Fibroblast of skin of back (primary cell): ENCODE results near the gene RFTN1.

Source experiments
- DNase-seq: peaks from one replicate; pipeline ENCODE4 v3.0.0-alpha.2; 2013

RFTN1 gene

DNA sequence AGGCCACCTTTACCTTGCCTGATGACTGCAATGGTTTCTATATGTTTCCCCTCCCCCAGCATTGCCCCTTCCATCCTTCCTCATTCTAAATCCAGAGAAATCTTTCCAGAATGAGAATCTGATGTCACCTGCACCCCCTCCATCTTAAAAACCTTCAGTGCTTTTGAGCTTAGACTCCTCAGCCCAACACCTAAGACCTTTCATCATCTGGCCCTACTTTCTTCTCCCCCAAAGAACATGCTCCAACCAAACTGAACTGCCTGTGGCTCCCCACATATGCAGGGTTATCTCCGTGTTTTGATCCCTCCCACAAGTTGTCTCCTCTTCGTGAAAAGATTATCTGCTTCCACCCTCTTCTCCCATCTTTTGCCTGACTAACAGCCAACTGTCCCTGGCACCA lies 27.3 kb downstream of the RFTN1 start:
- no peak for DNase-seq

DNA sequence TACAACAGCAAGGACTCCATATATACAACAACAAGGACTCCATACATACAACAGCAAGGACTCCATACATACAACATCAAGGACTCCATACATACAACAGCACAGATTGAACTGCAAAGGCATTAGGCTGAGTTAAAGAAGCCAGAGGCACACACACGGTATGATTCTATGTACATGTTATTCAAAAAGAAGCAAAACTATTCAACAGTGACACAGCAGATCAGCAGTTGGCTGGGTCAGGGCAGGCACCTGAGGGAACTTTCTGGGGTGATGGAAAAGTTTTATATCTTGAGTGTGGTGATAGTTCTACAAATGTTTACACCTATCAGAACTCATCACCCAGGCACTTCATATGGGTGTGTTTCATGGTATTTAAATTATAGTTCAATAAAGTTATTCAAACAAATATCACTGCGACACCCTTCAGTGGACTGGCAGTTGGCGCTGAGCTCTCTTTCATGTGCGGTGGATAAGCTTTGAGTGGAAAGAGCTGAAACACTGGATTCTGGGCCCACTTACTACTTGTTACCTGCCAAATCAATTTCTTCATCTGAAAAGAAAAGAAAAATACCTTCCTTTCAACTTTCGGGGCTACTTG lies 28.0 kb downstream of the RFTN1 start:
- DNase-seq: no peak

DNA sequence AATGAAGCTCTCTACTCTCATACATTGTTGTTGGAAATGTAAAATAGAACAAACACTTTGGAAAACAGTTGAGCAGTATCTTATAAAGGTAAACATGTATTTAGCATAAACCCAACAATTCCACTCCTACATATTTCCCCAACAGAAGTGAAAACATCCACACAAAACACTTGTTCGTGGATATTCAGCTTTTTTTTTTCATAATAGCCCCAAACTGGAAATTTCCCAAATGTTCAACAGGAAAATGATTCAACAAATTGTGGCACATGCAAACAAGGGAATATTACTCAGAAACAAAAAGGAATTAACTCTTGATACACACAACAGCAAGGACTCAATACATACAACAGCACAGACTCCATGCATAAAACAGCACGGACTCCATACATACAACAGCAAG lies 28.5 kb downstream of the RFTN1 start:
- DNase-seq: no peak

DNA sequence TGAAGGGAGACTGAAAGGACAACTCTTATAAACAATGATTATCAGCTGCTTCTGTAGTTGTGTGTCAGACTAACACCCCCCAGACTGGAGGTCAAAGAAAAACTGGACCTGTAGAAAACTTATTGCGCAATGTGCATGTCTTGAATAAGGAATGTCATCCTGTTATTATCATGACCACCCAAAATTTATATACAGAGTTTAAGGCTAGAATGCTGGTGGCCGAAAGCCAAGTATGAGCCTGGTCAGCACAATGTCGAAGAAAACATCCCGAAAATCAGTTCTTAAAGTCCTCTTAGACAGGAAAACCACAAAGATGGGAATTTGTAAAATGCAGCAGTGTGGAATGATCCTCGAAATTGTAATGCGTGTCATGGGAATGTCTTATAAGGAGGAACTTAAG lies 29.3 kb downstream of the RFTN1 start:
- DNase-seq: peak; percentile 97

DNA sequence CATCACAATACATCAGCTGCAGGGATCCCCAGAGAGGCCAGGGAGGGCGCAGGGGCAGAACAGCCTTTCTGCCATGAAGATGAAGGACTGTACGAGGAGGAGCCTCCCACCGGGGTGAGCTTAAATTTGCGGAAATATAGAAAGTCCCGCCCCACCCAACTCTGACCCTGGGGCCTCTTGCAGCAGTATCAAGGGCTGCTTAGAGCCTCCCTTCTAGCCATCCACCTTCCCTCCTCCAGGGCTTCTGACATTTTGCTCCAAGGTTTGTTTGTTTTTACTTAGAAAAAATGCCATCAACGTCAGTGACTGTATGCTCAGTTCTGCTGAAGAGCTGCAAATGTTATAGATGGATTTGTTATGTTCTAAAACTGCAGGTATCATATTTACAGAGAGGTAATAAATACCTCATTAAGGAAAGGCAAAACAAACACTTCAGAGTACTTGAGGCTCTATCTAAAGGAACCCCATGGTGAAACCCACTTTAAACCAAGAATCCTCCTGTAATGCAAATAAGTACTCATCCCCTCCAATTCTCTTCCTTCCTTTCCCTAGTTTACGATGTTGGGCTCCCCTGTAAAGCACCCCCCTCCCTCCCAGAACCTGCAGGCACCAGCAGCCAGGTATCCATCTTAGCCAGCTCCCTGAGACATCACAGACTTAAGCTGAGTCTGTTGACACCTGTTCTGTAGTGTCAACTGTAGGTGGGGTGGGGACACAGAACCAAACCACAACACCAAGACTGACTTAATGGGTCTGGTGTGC lies 30.5 kb downstream of the RFTN1 start:
- no peak for DNase-seq

DNA sequence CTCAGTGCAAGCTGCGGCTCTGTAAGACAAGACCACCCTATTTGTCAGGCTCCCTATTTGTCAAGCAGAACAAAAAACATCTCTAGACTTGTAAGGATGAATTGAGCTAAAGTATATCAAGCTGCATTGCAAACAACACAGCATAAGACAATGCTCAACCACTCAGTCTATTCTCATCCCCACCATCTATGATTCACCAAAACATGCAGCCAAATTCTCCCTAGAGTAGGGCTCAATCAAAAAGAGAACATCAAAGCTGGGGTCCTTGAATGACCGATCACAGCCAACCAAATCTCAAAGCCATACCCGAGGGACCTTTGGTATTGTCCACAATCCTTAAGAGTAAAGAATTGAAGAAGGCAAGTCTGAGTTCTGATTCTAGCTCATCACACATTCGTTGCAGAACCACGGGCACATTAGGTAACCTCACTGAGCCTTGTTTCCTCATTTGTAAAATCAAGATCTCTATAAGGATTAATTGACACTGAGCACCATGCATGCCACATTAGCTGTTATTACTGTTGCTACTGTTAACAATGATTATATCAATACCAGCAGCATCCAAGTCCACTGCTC lies 31.2 kb downstream of the RFTN1 start:
- DNase-seq: no peak

DNA sequence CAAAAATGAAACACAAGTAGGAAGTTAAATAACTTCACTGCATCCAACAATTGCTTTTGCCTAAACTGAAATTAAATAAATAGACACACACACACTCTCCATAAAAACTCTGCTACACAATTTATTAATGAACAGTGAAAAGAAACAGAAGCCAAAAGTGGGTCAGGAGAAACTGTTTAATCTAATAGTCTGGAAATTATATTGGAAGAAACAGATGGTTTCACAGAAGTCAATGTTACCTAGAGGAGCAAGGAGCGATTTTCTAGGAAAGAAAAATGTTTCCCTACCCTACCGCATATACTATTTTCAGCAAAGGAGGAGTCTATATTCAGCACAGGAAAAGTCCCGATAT lies 32.0 kb downstream of the RFTN1 start:
- no peak for DNase-seq

DNA sequence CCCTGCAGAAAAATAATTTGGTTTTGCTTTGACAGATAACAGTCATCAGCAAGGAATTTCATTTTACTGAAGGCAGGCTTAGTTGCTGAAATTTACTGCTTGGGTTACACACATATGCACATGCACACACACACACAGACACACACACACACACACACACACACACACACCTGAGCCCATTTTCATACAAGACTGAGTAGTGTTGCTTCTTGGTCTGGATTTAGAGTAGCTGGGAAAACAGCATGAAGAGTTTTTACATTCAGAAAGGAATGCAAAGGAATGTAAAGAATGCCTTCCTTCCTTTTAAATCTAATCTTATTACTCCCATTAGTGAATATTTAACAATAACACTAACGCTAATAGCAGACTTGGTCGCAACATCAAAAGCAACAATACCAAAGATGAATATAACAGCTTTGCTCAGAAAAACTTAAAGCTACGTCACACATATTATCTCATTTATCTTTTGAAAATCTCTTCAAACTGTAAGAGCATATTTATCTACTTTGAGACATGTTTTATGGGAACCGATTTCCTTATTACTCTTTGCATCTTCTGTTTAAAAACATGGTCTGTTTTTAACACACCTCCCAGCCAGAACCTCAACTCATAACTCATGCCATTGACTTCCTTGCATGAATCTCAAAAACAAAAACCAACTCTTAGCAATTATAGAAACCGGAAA lies 32.5 kb downstream of the RFTN1 start:
- DNase-seq: peak; percentile 65

DNA sequence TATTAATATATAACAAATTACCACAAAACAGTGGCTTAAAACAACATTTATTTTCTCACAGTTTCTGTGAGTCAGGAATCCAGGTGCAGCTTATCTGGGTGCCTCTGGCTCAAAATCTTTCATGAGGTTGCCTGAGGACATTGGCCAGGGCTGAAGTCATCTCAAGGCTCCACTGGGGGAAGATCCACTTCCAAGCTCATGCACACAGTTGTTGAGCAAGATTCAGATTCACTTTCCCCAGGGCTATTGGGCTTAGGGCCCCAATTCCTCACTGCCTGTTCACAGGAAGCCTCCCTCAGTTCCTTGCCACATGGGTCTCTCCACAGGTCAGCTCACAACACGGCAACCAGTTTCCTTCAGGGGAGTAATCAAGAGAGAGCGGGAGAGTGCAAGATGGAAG lies 35.0 kb downstream of the RFTN1 start:
- no peak for DNase-seq

DNA sequence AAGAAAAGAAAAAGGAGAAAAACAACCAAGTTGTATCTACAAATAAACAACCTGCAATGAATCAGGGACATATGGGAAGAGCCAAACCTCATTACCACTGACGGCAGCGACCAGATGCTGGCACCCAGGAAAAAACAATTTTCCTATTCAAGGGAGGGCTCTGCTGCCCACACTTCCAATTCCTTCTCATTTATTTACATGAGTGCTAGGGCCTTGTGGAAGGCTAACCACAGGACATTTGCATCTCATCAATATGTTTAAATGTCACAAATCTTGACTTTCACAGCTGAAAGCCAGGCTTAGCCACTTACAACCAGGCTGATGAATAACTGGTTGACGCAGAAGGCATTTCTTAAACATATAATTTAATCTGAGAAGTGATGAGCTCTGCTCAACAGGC lies 36.0 kb downstream of the RFTN1 start:
- no peak for DNase-seq

DNA sequence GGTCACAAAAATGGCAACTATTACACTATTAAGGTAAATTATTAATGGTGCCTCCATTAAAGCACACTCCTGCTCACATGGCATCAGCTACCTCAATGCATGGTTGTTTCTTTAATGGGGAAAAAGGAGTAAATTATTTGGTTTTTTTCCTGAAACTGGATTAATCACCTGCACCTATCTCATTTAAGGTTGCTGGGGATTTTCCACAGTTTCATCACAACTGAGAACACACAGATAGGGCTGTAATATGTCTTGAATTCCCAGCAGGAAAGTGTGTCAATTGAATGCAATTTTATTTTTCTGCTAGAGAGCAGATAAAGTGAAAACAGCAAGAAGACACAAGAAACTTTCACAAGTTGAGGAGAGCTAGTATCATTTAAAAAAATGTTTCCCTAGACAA lies 36.4 kb downstream of the RFTN1 start:
- DNase-seq: no peak

DNA sequence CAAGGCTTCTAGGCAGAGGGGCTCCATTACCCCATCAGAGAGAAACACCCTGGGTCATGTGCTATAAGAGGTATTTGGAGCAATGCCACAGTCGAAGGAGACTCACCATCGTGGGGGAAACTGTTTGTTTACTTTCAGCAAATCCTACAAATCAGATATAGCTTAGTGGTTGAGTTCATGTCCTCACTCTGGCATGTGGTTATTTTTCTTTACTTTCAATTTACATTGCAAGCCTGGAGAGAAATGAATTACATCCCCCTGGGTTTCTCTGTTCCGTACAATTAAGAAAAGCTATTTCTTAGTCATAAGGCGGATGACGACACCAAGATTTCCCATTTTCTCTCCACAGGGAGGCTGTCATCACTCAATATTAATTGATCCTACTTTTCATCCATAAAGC lies 36.9 kb downstream of the RFTN1 start:
- DNase-seq: peak; percentile 93

DNA sequence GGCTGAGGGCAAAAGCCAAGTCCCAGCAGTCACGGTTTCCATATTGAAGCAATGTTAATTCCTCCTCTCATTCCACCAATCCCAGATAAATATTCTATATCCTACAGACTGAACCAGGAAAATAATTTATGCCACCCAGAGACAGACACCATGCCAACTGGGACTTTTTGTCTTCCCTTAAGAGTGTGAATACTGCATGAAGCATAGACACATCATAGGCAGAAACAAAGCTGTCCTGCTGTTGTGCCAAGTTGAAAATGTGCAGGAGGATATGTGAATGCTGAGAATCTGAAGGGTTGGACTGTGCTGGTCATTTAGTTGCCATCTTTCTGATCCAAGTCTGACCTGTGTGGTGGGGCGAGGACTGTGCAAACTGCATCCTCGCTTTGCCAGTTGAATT lies 37.7 kb downstream of the RFTN1 start:
- no peak for DNase-seq

DNA sequence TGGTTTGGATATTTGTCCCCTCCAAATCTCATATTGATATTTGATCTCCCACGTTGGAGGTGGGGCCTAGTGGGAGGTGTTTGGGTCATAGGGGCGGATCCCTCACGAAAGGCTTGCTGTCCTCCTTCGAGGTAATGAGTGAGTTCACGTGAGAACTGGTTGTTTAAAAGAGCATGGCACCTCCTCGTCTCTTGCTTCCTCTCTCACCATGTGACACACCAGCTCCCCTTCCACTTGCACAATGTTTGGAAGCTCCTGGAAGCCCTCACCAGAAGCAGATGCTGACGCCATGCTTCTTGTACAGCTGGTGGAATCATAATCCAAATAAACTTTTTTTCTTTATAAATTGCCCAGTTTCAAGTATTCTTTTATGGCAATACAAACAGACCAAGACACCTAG lies 38.6 kb downstream of the RFTN1 start:
- DNase-seq: no peak

DNA sequence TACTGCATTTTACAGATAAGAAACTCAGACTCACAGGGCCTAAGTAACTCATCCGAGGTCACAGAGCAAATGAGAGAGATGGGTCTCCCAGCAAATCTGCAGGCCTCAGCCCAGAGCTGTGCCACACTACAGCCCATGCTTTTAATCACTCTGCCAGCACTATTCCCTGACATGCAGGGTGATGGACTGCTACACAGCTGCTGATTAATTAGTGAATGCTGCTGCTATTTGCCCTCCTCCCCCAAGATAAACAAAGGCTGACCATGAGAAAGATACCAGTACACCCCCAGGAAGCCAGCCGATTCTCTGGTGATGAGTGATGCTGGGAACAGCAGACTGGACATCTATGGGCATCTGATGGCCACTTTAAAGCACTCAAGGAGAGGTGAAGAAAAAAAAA lies 39.3 kb downstream of the RFTN1 start:
- peak; percentile 79 for DNase-seq

DNA sequence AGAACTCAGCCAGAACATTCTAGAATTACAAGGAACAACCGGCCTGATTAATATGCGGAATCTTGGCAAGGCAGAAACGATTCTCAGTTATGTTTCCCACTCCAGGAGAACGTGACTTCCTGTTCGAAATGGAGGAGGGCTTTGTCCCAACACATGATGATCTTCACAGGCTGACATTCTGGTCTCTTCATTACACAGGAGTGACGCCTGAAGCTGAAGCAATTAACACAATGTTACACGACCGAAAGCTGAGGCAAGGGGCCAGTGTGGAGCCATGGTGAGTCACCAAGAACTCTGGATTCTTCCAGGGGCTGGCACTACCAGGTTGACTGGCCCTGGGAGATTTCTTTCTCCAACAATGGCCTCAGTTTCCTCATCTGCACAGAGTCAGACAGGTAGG lies 40.9 kb downstream of the RFTN1 start:
- DNase-seq: no peak

DNA sequence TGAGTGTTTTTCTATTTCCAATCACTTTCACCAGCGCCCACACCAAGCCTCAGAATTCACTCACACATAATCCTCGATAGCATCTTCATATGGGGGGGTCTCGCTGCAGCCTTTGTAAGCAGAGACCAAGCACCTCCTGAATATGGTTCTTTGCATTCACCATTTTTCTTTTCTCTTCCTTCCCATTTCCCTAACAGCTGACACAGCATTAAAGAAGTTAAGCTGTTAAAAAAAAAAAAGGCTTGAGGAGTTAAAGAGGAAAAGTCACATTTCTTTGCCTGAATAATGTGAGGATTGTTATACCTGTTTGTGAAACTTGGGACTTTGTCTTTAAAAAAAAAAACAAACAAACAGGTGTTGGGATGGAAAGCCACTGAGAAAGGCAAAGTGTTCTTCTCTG lies 41.6 kb downstream of the RFTN1 start:
- no peak for DNase-seq

DNA sequence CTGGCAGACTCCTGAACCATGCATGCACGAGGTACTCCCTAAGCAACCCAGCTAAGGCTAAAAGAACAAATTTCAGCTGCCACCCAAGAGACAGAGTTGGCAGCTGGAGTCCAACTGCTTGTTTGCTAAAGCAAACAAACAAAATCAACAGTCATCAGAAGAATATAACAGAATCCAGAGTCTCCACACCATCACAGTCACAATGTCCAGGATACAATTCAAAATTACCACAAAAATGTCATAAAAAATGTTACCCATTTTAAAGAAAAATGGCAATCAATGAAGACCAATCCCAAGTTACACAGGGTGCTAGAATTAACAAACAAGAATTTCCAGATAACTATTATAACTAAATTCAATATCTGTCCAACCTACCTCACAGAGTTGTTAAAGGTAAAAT lies 42.9 kb downstream of the RFTN1 start:
- no peak for DNase-seq

DNA sequence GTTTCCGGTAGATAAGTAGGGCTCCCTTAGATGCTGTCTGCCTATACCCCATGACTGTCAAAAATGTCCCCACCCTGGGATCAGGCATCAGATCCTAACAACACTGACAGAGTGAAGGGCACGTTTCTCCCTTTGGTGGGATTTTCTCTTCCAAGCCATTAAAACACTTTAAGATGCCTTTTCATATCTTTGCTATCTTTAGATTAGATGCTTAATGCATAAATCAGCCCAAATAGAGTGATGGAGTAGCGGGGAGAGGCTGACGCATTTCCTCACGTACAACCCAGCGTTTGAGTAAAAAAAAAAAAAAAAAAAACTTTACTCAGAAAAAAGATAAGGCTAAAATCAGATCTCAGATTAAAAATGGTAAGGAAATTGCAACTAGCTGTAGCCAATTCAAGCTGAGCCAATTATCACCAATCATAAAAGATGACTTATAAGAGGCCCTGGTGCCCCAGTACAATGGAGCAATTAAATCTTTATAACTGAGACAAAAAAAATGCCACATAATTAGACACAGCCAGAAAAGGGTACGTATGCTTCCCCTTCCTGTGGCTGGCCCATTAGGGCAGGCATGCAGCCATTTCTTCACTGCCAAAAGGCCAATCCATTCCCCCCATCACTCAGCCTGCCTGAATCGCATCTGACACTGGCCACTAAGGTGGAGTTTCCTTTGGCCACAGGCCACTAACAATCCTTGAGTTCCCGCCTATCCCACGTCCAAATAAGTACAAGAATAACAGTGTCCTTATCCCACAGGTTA lies 45.0 kb downstream of the RFTN1 start:
- no peak for DNase-seq

DNA sequence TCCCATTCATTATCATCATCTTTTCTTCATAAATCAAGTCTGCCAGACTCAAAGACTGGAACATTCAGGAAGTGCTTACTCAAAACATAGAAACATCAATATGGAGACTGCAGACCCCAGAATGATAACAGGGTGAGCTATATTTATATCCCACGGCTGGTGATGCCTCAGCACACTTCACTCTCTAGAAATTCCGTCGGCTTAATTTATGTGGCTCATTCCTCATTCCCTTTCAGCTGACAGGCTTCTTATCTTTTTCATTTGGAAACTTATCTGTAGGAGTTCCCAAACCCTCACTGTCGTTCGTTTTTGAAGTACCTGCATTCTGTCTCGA lies 45.5 kb downstream of the RFTN1 start:
- no peak for DNase-seq

DNA sequence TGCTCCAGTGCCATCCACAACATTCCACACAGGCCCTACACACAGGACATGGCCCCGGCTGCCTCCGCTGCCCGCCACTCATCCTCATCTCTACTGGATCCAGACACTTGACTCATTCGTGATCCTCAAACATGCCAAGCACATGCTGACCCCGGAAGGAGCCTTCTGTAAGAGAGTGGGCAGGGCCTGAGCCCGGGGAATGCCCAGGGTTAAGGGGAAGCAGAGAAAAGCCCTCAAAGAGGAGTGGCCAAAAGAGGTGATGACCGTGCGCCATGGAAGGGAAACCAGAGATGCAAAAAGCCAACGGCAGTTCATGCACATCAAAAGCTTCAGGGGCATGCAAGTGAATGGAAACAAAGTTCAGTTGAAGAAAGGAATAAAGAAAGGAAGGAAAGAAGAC lies 46.1 kb downstream of the RFTN1 start:
- no peak for DNase-seq

DNA sequence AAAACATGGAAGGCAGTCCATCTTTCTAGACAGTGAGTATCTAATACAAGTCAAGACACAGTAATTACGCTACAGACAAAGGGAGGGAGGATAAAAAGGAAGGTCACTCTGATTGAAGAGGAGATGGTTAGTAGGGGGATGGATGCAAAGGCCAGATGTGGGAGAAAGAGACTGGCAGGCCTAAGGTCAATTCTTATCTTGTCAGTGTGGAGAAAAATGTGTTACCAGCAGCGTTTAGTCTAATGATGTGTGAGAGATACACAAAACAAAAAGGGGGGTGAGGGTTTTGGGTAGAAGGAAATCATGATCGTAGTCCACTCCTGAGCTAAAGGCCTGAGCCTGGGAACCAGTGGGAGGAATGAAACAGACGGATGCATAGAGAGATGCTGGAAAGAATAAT lies 46.7 kb downstream of the RFTN1 start:
- no peak for DNase-seq

DNA sequence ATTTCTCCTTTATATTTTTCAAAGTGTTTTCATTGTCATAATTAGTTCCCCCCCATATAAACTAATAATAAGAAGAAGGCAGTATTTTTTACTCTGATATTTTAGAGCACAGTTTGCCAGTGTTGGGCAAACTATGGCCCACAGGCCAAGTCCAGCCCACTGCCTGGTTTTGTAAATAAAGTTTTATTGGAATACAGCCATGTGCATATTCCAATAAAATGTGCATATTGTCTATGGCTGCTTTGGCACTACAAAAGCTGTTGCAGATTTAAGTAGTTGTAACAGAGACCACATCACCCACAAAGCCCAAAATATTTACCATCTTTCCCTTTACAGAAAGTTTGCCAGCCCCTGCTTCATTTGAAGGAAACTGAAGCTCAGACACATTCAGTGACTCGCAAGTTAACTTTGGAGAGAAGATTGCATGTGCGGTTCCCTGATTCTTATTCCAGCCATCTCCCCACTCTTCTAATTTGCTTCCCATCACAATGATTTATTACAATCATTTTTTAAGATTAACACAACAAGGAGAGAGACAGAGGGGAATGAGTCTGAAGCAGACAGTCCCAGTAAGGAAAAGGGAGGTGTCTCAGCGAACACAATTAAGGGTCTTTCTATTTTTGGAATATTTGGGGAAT lies 48.9 kb downstream of the RFTN1 start:
- DNase-seq: peak; percentile 52
